ENCODE measurements around the gene LRRC71. TPM values are rescaled to one million over a fixed set of nuclear protein-coding genes. Genes with fewer than 3 reads are reported as not detected.
A peak's percentile ranks its signal among the peaks of the same experiment; 100 is the strongest.

The LRRC71 gene
- total and polyA plus RNA-seq, 10 donors, result 0.03 to 0.51 (median 0.33) TPM; not detected in 4

- no peak for TF ChIP-seq POLR2AphosphoS5 (IDR thresholded peaks at IDR 0.05)
- TF ChIP-seq POLR2A (IDR thresholded peaks at IDR 0.05), result no peak
- TF ChIP-seq, protein P1, sequence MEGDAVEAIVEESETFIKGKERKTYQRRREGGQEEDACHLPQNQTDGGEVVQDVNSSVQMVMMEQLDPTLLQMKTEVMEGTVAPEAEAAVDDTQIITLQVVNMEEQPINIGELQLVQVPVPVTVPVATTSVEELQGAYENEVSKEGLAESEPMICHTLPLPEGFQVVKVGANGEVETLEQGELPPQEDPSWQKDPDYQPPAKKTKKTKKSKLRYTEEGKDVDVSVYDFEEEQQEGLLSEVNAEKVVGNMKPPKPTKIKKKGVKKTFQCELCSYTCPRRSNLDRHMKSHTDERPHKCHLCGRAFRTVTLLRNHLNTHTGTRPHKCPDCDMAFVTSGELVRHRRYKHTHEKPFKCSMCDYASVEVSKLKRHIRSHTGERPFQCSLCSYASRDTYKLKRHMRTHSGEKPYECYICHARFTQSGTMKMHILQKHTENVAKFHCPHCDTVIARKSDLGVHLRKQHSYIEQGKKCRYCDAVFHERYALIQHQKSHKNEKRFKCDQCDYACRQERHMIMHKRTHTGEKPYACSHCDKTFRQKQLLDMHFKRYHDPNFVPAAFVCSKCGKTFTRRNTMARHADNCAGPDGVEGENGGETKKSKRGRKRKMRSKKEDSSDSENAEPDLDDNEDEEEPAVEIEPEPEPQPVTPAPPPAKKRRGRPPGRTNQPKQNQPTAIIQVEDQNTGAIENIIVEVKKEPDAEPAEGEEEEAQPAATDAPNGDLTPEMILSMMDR (IDR thresholded peaks at IDR 0.05 in 8 of 11, conservative IDR thresholded peaks at IDR 0.05 in 3 of 11), result no peak
- H3K36me3 ChIP-seq, result no peaks in the 10 kb centered on the region
- H3K27me3 ChIP-seq (replicated peaks in 1 of 7), result peaks cover 0 to 47% (median 0%) of the 10 kb centered on the region in 7 donors
- WGBS, 5 donors, result 69 to 79% (median 77%) methylated on average over 12 of the region's 12 CpGs
- H3K27ac ChIP-seq, result peak overlapping the region in 6 of 8 donors; percentile 68 to 90 (median 78)
- H3K4me3 ChIP-seq, result no peak overlapping the region
- no peaks in the 10 kb centered on the region for H3K9me3 ChIP-seq
- DNase-seq, result no peak
- intact Hi-C loops (cut with DNase I; ENCODE audit: low total_unique reads), result no loop called here
- peaks cover 7 to 100% (median 57%) of the 10 kb centered on the region in 6 donors for H3K4me1 ChIP-seq
Measured at GRCh38 chr1:156898971-156899664, 21.3 kb upstream of the LRRC71 start.

GRCh38 chr1:156899956-156900718 lies 20.3 kb upstream of the LRRC71 start:
- no peaks in the 10 kb centered on the region for H3K9me3 ChIP-seq
- no peaks in the 10 kb centered on the region for H3K36me3 ChIP-seq
- H3K27ac ChIP-seq, result peak overlapping the region in 4 of 8 donors; percentile 41 to 89 (median 75)
- peaks cover 7 to 99% (median 52%) of the 10 kb centered on the region in 6 donors for H3K4me1 ChIP-seq
- TF ChIP-seq POLR2AphosphoS5 (IDR thresholded peaks at IDR 0.05) (no peak), POLR2A (IDR thresholded peaks at IDR 0.05) (no peak)
- 70 to 77% (median 74%) methylated on average over 12 of the region's 12 CpGs for WGBS, 5 donors
- peaks cover 0 to 41% (median 0%) of the 10 kb centered on the region in 7 donors for H3K27me3 ChIP-seq (replicated peaks in 1 of 7)
- H3K4me3 ChIP-seq, result no peak overlapping the region
- DNase-seq, result no peak
- intact Hi-C loops (cut with DNase I; ENCODE audit: low total_unique reads), result no loop called here

DNA sequence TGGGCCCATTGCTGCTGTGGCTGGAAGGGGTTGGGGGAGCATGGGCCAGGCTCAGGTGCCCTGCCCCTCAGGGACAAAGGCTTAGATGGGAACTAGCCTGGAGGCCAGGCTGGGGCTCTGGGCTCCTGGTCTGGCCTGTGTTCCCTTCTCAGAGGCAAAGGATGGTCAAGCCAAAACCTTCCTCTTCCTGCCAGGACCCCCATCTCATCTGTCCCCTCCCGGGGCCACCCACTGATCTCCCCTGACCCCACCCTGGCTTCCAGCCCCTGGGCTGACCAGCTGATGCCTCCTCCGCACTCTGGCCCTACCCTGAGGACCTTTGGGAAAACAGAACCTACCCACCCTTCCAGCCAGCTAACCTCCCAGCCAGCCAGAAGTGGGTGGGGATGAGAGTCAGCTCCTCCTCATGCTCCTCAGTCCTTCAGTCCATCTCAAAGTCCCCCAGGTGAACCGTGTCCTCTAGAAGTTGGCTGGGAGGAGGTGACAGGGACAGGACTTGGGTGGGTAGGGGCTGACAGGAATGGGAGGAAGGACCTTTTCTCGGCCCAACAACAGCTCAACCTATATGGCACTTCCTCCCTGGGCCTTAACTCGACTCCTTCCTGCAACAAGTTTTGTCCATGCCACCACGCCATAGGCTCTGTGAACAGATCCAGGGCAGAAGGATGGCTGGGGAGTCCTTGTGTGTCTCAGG lies 19.4 kb upstream of the LRRC71 start:
- no peak overlapping the region for H3K4me3 ChIP-seq
- intact Hi-C loops (cut with DNase I; ENCODE audit: low total_unique reads), result no loop called here
- no peak for TF ChIP-seq POLR2A (IDR thresholded peaks at IDR 0.05)
- peak overlapping the region in 5 of 8 donors; percentile 25 to 89 (median 68) for H3K27ac ChIP-seq
- peaks cover 0 to 36% (median 0%) of the 10 kb centered on the region in 7 donors for H3K27me3 ChIP-seq (replicated peaks in 1 of 7)
- no peak for DNase-seq
- no peaks in the 10 kb centered on the region for H3K9me3 ChIP-seq
- peaks cover 0 to 2% (median 0%) of the 10 kb centered on the region in 6 donors for H3K36me3 ChIP-seq
- H3K4me1 ChIP-seq, result peaks cover 7 to 99% (median 51%) of the 10 kb centered on the region in 6 donors
- WGBS, 5 donors, result 44 to 68% (median 65%) methylated on average over 5 to 6 of the region's 6 CpGs

GRCh38 chr1:156901590-156901900 lies 18.9 kb upstream of the LRRC71 start:
- Histone ChIP-seq H3K27ac (peak overlapping the region in 5 of 8 donors; percentile 25 to 89 (median 68)), H3K27me3 (replicated peaks in 1 of 7) (peaks cover 0 to 36% (median 0%) of the 10 kb centered on the region in 7 donors), H3K36me3 (peaks cover 0 to 7% (median 0%) of the 10 kb centered on the region in 6 donors), H3K4me1 (peaks cover 7 to 94% (median 49%) of the 10 kb centered on the region in 6 donors), H3K9me3 (no peaks in the 10 kb centered on the region), H3K4me3 (no peak overlapping the region)
- no peak for DNase-seq
- TF ChIP-seq, protein P1 (IDR thresholded peaks at IDR 0.05 in 8 of 11, conservative IDR thresholded peaks at IDR 0.05 in 3 of 11), result no peak
- TF ChIP-seq POLR2AphosphoS5 (IDR thresholded peaks at IDR 0.05) (no peak), POLR2A (IDR thresholded peaks at IDR 0.05) (no peak)
- 78 to 90% (median 87%) methylated on average over 4 of the region's 4 CpGs for WGBS, 5 donors
- intact Hi-C loops (cut with DNase I; ENCODE audit: low total_unique reads), result no loop called here

All from spleen (tissue), 11 donors.